ENCODE data around the gene KIF5C.

The KIF5C gene

DNA sequence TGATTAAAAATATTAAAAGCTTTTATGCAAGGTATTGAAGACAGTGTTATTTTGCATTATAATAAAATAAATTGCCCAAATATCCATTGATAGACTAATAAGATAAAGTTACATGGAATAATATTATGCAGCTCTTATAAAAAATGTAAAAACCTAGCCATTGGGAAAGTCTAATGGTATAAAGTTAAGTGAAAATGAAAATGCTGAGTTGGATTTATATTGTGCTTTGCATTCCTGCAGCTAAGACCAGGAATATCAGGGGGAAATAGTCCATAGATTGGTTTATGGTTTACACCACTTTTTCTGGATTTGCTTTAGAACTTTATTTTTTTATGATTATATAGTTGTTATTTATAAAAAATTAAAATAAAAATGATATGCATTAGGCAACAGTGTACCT is 117.4 kb downstream of the KIF5C start:
- DNase-seq (ENCODE audit: low read depth in 1 of 2, low spot score in 1 of 2) = no peak
- H3K4me3 ChIP-seq (replicated peaks; ENCODE audit: insufficient read depth, low read length) = no peak overlapping the region
- TF ChIP-seq SPI1 (IDR thresholded peaks at IDR 0.05; ENCODE audit: borderline replicate concordance, low read depth) = no peak
- no peak overlapping the region for H3K27ac ChIP-seq (replicated peaks)
- no peaks in the 10 kb centered on the region for H3K27me3 ChIP-seq (ENCODE audit: insufficient read depth, poor library complexity, severe bottlenecking)

DNA sequence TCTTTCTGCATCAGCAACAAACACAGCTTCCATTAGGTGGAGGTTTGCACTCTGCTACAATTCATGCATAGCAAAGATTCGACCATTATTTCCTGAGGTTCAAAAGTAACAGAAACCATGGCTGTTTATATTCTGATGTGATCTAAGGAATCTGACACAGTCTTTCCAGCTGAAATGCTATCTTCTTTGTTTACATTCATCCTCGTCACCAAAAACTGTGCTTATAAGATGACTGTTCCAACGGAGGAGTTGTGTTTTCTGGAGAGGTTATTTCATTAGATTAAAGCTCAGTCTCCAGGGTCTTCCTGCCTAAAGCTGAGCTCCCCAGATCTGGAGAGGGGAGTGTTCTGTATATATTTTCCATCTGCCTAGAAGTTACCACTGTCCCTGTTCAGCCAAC is 118.3 kb downstream of the KIF5C start:
- TF ChIP-seq, protein P1, sequence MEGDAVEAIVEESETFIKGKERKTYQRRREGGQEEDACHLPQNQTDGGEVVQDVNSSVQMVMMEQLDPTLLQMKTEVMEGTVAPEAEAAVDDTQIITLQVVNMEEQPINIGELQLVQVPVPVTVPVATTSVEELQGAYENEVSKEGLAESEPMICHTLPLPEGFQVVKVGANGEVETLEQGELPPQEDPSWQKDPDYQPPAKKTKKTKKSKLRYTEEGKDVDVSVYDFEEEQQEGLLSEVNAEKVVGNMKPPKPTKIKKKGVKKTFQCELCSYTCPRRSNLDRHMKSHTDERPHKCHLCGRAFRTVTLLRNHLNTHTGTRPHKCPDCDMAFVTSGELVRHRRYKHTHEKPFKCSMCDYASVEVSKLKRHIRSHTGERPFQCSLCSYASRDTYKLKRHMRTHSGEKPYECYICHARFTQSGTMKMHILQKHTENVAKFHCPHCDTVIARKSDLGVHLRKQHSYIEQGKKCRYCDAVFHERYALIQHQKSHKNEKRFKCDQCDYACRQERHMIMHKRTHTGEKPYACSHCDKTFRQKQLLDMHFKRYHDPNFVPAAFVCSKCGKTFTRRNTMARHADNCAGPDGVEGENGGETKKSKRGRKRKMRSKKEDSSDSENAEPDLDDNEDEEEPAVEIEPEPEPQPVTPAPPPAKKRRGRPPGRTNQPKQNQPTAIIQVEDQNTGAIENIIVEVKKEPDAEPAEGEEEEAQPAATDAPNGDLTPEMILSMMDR (IDR thresholded peaks at IDR 0.05; ENCODE audit: insufficient read depth, low read length) = no peak
- no peak for TF ChIP-seq GABPA (IDR thresholded peaks at IDR 0.05; ENCODE audit: low read depth)
- no peak for TF ChIP-seq SPI1 (IDR thresholded peaks at IDR 0.05; ENCODE audit: borderline replicate concordance, low read depth)
- no peak for TF ChIP-seq POLR2AphosphoS5 (IDR thresholded peaks at IDR 0.05; ENCODE audit: low read depth)
- TF ChIP-seq, protein P2, sequence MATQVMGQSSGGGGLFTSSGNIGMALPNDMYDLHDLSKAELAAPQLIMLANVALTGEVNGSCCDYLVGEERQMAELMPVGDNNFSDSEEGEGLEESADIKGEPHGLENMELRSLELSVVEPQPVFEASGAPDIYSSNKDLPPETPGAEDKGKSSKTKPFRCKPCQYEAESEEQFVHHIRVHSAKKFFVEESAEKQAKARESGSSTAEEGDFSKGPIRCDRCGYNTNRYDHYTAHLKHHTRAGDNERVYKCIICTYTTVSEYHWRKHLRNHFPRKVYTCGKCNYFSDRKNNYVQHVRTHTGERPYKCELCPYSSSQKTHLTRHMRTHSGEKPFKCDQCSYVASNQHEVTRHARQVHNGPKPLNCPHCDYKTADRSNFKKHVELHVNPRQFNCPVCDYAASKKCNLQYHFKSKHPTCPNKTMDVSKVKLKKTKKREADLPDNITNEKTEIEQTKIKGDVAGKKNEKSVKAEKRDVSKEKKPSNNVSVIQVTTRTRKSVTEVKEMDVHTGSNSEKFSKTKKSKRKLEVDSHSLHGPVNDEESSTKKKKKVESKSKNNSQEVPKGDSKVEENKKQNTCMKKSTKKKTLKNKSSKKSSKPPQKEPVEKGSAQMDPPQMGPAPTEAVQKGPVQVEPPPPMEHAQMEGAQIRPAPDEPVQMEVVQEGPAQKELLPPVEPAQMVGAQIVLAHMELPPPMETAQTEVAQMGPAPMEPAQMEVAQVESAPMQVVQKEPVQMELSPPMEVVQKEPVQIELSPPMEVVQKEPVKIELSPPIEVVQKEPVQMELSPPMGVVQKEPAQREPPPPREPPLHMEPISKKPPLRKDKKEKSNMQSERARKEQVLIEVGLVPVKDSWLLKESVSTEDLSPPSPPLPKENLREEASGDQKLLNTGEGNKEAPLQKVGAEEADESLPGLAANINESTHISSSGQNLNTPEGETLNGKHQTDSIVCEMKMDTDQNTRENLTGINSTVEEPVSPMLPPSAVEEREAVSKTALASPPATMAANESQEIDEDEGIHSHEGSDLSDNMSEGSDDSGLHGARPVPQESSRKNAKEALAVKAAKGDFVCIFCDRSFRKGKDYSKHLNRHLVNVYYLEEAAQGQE (IDR thresholded peaks at IDR 0.05; ENCODE audit: insufficient replicate concordance, low read depth) = no peak
- Histone ChIP-seq H3K4me3 (replicated peaks; ENCODE audit: insufficient read depth, low read length) (no peak overlapping the region), H3K27ac (replicated peaks) (no peak overlapping the region), H3K27me3 (ENCODE audit: insufficient read depth, poor library complexity, severe bottlenecking) (no peaks in the 10 kb centered on the region)
- DNase-seq (ENCODE audit: low read depth in 1 of 2, low spot score in 1 of 2) = no peak

DNA sequence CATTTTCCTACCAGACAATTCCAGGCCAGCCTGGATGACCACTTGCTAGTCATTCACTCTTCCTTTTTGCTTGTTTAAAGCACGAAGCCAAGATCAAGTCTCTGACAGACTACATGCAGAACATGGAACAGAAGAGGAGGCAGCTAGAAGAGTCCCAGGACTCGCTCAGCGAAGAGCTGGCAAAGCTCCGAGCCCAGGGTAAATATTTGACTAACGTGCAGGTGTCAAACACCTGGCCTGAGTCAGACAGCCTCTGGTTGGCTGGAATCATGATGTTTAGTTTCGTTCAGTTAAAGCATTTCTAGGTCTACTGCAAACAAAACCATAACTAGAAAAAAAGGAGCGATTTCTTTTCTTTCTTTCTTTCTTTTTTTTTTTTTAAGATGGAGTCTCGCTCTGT is 119.3 kb downstream of the KIF5C start:
- DNase-seq (ENCODE audit: low read depth in 1 of 2, low spot score in 1 of 2) = no peak

DNA sequence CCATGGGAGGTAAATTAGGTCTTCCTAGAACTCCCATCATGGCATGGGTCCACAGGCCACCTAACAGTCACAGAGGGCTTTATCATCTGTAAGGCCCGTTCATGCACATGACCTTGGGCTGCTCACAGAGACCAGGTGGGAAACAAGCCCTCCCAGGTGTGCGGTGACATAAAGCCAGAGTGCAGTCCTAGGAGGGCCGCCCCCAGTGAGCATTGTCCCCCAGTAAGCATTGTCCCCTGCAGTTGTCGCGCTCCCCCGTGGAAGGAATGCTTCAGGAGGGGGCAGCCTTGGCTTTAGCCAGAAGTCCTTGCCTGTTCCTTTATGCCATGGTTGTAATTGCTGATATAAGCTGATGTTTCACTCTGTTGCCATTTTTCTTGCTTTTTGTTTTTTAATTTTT is 121.8 kb downstream of the KIF5C start:
- H3K4me3 ChIP-seq (replicated peaks; ENCODE audit: insufficient read depth, low read length) = no peak overlapping the region
- TF ChIP-seq, protein P1 (IDR thresholded peaks at IDR 0.05; ENCODE audit: insufficient read depth, low read length) = no peak
- TF ChIP-seq GABPA (IDR thresholded peaks at IDR 0.05; ENCODE audit: low read depth) (no peak), SPI1 (IDR thresholded peaks at IDR 0.05; ENCODE audit: borderline replicate concordance, low read depth) (no peak), POLR2AphosphoS5 (IDR thresholded peaks at IDR 0.05; ENCODE audit: low read depth) (no peak)
- TF ChIP-seq, protein P2 (IDR thresholded peaks at IDR 0.05; ENCODE audit: insufficient replicate concordance, low read depth) = no peak

More for the DNA sequence above, 119.3 kb downstream of the KIF5C start:
- no peaks in the 10 kb centered on the region for H3K27me3 ChIP-seq (ENCODE audit: insufficient read depth, poor library complexity, severe bottlenecking)
- TF ChIP-seq POLR2AphosphoS5 (IDR thresholded peaks at IDR 0.05; ENCODE audit: low read depth) = no peak
- TF ChIP-seq, protein P2 (IDR thresholded peaks at IDR 0.05; ENCODE audit: insufficient replicate concordance, low read depth) = no peak
- no peak for TF ChIP-seq GABPA (IDR thresholded peaks at IDR 0.05; ENCODE audit: low read depth)
- TF ChIP-seq, protein P1 (IDR thresholded peaks at IDR 0.05; ENCODE audit: insufficient read depth, low read length) = no peak
- no peak for TF ChIP-seq SPI1 (IDR thresholded peaks at IDR 0.05; ENCODE audit: borderline replicate concordance, low read depth)
- H3K27ac ChIP-seq (replicated peaks) = no peak overlapping the region
- H3K4me3 ChIP-seq (replicated peaks; ENCODE audit: insufficient read depth, low read length) = no peak overlapping the region

More for the DNA sequence above, 121.8 kb downstream of the KIF5C start:
- DNase-seq (ENCODE audit: low read depth in 1 of 2, low spot score in 1 of 2) = no peak
- Histone ChIP-seq H3K27me3 (ENCODE audit: insufficient read depth, poor library complexity, severe bottlenecking) (no peaks in the 10 kb centered on the region), H3K27ac (replicated peaks) (no peak overlapping the region)
